PC-9 (cell line): ENCODE data around the gene FILIP1. TPM values are rescaled to one million over a fixed set of nuclear protein-coding genes. Genes with fewer than 3 reads are reported as not detected.

Experiments
- BruUV-seq: library from RNA; stranded (reverse); fragments of 400-500 nt; replicated peaks from 2 replicates; lab custom pipeline; 2021; lab: Mats Ljungman, UMichigan
- CTCF ChIA-PET: fragments of 300-600 bp; sonication (Branson Sonifier 250); formaldehyde crosslinking; loops from one replicate; lab custom pipeline; 2022; ENCODE audit warnings: antibody characterized with exemption; lab: Charles Lee
- POLR2A ChIA-PET: fragments of 300-600 bp; sonication (Branson Sonifier 250); formaldehyde crosslinking; loops from one replicate; lab custom pipeline; 2022; ENCODE audit warnings: antibody characterized with exemption; ENCODE audit not compliant: unreplicated experiment; lab: Charles Lee
- DNase-seq, 2 experiments: peaks; one replicate each; pipeline versions ENCODE4 v3.0.0 to v3.0.0-alpha.2; 2015 to 2022; ENCODE audit warnings: mixed read lengths in 1 of 2
- H2AFZ ChIP-seq: fragments of 200-600 bp; sonication (generic); 2 replicates; pipeline ENCODE4 v1.8.1; 2017; ENCODE audit warnings: antibody characterized with exemption
- H3F3A ChIP-seq: fragments of 200-600 bp; sonication (generic); 2 replicates; pipeline ENCODE4 v1.8.1; 2017; ENCODE audit warnings: antibody characterized with exemption, mild to moderate bottlenecking, low read depth; ENCODE audit not compliant: insufficient read depth
- H3K27ac ChIP-seq: fragments of 200-600 bp; sonication (generic); 2 replicates; pipeline ENCODE4 v1.6.1; 2016; ENCODE audit warnings: mixed run types
- H3K27me3 ChIP-seq: fragments of 200-600 bp; sonication (generic); 2 replicates; pipeline ENCODE4 v1.6.1; 2016; ENCODE audit warnings: low read depth, mixed run types; ENCODE audit not compliant: insufficient read depth
- H3K36me3 ChIP-seq: fragments of 200-600 bp; sonication (generic); 2 replicates; pipeline ENCODE4 v1.6.1; 2016; ENCODE audit warnings: low read depth, mixed run types
- H3K4me1 ChIP-seq: fragments of 200-600 bp; sonication (generic); replicated peaks from 2 replicates; pipeline ENCODE4 v1.6.1; 2016; ENCODE audit warnings: mixed run types; ENCODE audit not compliant: insufficient read depth
- H3K4me2 ChIP-seq: fragments of 200-600 bp; sonication (generic); 2 replicates; pipeline ENCODE4 v1.6.1; 2017; ENCODE audit warnings: mixed run types
- H3K4me3 ChIP-seq: fragments of 200-600 bp; sonication (generic); 2 replicates; pipeline ENCODE4 v1.6.1; 2016; ENCODE audit warnings: mixed run types
- H3K79me2 ChIP-seq: fragments of 200-600 bp; sonication (generic); 2 replicates; pipeline ENCODE4 v1.6.1; 2017; ENCODE audit warnings: low read depth, mixed run types
- H3K9me2 ChIP-seq: fragments of 200-600 bp; sonication (generic); 2 replicates; pipeline ENCODE4 v1.8.1; 2017; ENCODE audit warnings: mild to moderate bottlenecking; ENCODE audit not compliant: insufficient read depth
- H3K9me3 ChIP-seq: fragments of 200-600 bp; sonication (generic); 2 replicates; pipeline ENCODE4 v1.8.1; 2016; ENCODE audit warnings: low read depth; ENCODE audit not compliant: insufficient read depth
- H4K20me1 ChIP-seq: fragments of 200-600 bp; sonication (generic); 2 replicates; pipeline ENCODE4 v1.8.1; 2017; ENCODE audit not compliant: insufficient read depth
- EZH2 ChIP-seq: fragments of 200-600 bp; sonication (generic); IDR thresholded peaks from 2 replicates; pipeline ENCODE4 v1.8.0; 2017; ENCODE audit warnings: antibody characterized with exemption, low read depth
- intact Hi-C: fragments of 100-400 bp; cut with micrococcal nuclease; formaldehyde crosslinking; loops from one replicate; pipeline ENCODE4 v1.10.0; 2022; ENCODE audit not compliant: unreplicated experiment
- total RNA-seq: library from RNA; stranded (reverse); gene quantifications from 2 replicates; pipeline ENCODE4 v1.2.3, GENCODE V29; 2021
- TF ChIP-seq, protein P1 (sequence below): fragments of 200-600 bp; sonication (generic); conservative IDR thresholded peaks from 2 replicates; pipeline ENCODE4 v1.6.1; 2017; ENCODE audit warnings: mixed run types, antibody characterized with exemption, mild to moderate bottlenecking, moderate library complexity

Gene FILIP1
- total RNA-seq, 1 experiment from 2014 or later = 0.15 TPM

- BruUV-seq = no TSS peak
- no peaks in the 10 kb centered on the region for H4K20me1 ChIP-seq
- H3K4me1 ChIP-seq = no peaks in the 10 kb centered on the region
- no peaks in the 10 kb centered on the region for H3F3A ChIP-seq
- no peaks in the 10 kb centered on the region for H3K9me2 ChIP-seq
- ChIA-PET CTCF (interaction anchor here (0.6 kb wide), 1 partner anchor 14 kb away, joined by 3 read pairs; no protein-coding TSS in a partner anchor), POLR2A (no interaction called here)
- no peaks in the 10 kb centered on the region for H3K79me2 ChIP-seq
- TF ChIP-seq EZH2 = no peak
- TF ChIP-seq, protein P1, sequence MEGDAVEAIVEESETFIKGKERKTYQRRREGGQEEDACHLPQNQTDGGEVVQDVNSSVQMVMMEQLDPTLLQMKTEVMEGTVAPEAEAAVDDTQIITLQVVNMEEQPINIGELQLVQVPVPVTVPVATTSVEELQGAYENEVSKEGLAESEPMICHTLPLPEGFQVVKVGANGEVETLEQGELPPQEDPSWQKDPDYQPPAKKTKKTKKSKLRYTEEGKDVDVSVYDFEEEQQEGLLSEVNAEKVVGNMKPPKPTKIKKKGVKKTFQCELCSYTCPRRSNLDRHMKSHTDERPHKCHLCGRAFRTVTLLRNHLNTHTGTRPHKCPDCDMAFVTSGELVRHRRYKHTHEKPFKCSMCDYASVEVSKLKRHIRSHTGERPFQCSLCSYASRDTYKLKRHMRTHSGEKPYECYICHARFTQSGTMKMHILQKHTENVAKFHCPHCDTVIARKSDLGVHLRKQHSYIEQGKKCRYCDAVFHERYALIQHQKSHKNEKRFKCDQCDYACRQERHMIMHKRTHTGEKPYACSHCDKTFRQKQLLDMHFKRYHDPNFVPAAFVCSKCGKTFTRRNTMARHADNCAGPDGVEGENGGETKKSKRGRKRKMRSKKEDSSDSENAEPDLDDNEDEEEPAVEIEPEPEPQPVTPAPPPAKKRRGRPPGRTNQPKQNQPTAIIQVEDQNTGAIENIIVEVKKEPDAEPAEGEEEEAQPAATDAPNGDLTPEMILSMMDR = no peak
- H3K4me2 ChIP-seq = no peak overlapping the region
- no peaks in the 10 kb centered on the region for H3K27me3 ChIP-seq
- no peak overlapping the region for H3K27ac ChIP-seq
- no peak overlapping the region for H3K4me3 ChIP-seq
- no peak for DNase-seq
- no peaks in the 10 kb centered on the region for H3K36me3 ChIP-seq
- no peaks in the 10 kb centered on the region for H3K9me3 ChIP-seq
- no peak overlapping the region for H2AFZ ChIP-seq
- intact Hi-C loops = no loop called here
These were observed 185.2 kb downstream of the FILIP1 start for GRCh38 chr6:75308250-75308988.

GRCh38 chr6:75307364-75308004 lies 186.1 kb downstream of the FILIP1 start:
- DNase-seq = no peak
- Histone ChIP-seq H3K4me3 (no peak overlapping the region), H3K4me1 (no peaks in the 10 kb centered on the region), H3K27me3 (no peaks in the 10 kb centered on the region), H4K20me1 (no peaks in the 10 kb centered on the region), H2AFZ (no peak overlapping the region), H3K27ac (no peak overlapping the region), H3K79me2 (no peaks in the 10 kb centered on the region), H3K9me3 (no peaks in the 10 kb centered on the region), H3K4me2 (no peak overlapping the region), H3K36me3 (no peaks in the 10 kb centered on the region), H3F3A (no peaks in the 10 kb centered on the region), H3K9me2 (no peaks in the 10 kb centered on the region)
- BruUV-seq = no TSS peak
- intact Hi-C loops = no loop called here
- TF ChIP-seq EZH2 = no peak
- TF ChIP-seq, protein P1 = no peak
- ChIA-PET POLR2A (no interaction called here), CTCF (interaction anchor here (0.6 kb wide), 1 partner anchor 13 kb away, joined by 3 read pairs; no protein-coding TSS in a partner anchor)

- no peak overlapping the region for H3K4me2 ChIP-seq
- H3F3A ChIP-seq = no peaks in the 10 kb centered on the region
- H3K79me2 ChIP-seq = no peaks in the 10 kb centered on the region
- H3K4me3 ChIP-seq = no peak overlapping the region
- no peaks in the 10 kb centered on the region for H3K27me3 ChIP-seq
- no peak overlapping the region for H3K27ac ChIP-seq
- TF ChIP-seq EZH2 = no peak
- TF ChIP-seq, protein P1 = no peak
- intact Hi-C loops = no loop called here
- no peaks in the 10 kb centered on the region for H4K20me1 ChIP-seq
- POLR2A ChIA-PET = interaction anchor here (0.6 kb wide), 1 partner anchor 71 kb away, joined by 3 read pairs; no protein-coding TSS in a partner anchor
- H3K4me1 ChIP-seq = no peaks in the 10 kb centered on the region
- CTCF ChIA-PET = interaction anchor here (0.6 kb wide), 1 partner anchor 218 kb away, joined by 13 read pairs; no protein-coding TSS in a partner anchor
- H3K9me2 ChIP-seq = no peaks in the 10 kb centered on the region
- H3K9me3 ChIP-seq = no peaks in the 10 kb centered on the region
- BruUV-seq = no TSS peak
- no peaks in the 10 kb centered on the region for H3K36me3 ChIP-seq
- DNase-seq = no peak
- no peak overlapping the region for H2AFZ ChIP-seq
These were observed 187.5 kb downstream of the FILIP1 start for GRCh38 chr6:75306064-75306463.
